ENCODE measurements around the gene RALGPS1.

GRCh38 chr9:127225801-127226625 lies 311.4 kb downstream of the RALGPS1 start:
- TF ChIP-seq REST (IDR thresholded peaks at IDR 0.05; ENCODE audit: borderline replicate concordance in 1 of 2, low read depth in 1 of 2, low read length in 2 of 2) (no peak), ZNF547 (CRISPR knock-in tag; IDR thresholded peaks at IDR 0.05) (no peak), ZNF678 (CRISPR knock-in tag; IDR thresholded peaks at IDR 0.05) (no peak), ZNF709 (CRISPR knock-in tag; IDR thresholded peaks at IDR 0.05) (no peak), MYC (CRISPR knock-in tag; IDR thresholded peaks at IDR 0.05; ENCODE audit: borderline replicate concordance) (no peak), CEBPG (CRISPR knock-in tag; IDR thresholded peaks at IDR 0.05) (no peak), SP2 (CRISPR knock-in tag; IDR thresholded peaks at IDR 0.05) (no peak), NR2F1 (CRISPR knock-in tag; IDR thresholded peaks at IDR 0.05) (no peak), TAF1 (CRISPR knock-in tag; IDR thresholded peaks at IDR 0.05) (no peak), ZNF749 (CRISPR knock-in tag; IDR thresholded peaks at IDR 0.05; ENCODE audit: borderline replicate concordance) (no peak), ZNF224 (CRISPR knock-in tag; IDR thresholded peaks at IDR 0.05) (no peak), PBX2 (CRISPR knock-in tag; IDR thresholded peaks at IDR 0.05) (no peak)

Data from HepG2 (cell line).